Neural cell (in vitro differentiated cells): ENCODE results near the gene VPS13D. TPM values are rescaled to one million over a fixed set of nuclear protein-coding genes. Genes with fewer than 3 reads are reported as not detected.

Source experiments
- H2AFZ ChIP-seq: fragments of 200-600, 300-800 bp; sonication (generic), shearing (Covaris generic); 2 replicates; pipeline ENCODE4 v1.6.0; 2014; ENCODE audit warnings: low read depth, mild to moderate bottlenecking, antibody characterized with exemption, low read length, moderate library complexity
- H3F3A ChIP-seq: fragments of 200-600 bp; shearing (Covaris generic); 2 replicates; pipeline ENCODE4 v1.6.1; 2016; ENCODE audit warnings: mild to moderate bottlenecking, moderate library complexity, mixed read lengths, antibody characterized with exemption, low read length; ENCODE audit not compliant: insufficient read depth, poor library complexity, severe bottlenecking
- H3K27ac ChIP-seq: fragments of 200-600, 300-800 bp; sonication (generic), shearing (Covaris generic); 2 replicates; pipeline ENCODE4 v1.5.1; 2014; ENCODE audit warnings: mild to moderate bottlenecking, low read length, moderate library complexity
- H3K27me3 ChIP-seq: fragments of 300-800, 200-600 bp; sonication (generic), shearing (Covaris generic); 2 replicates; pipeline ENCODE4 v1.6.0; 2014; ENCODE audit warnings: mild to moderate bottlenecking, low read depth, low read length, moderate library complexity; ENCODE audit not compliant: insufficient read depth
- H3K36me3 ChIP-seq: fragments of 300-800, 200-600 bp; sonication (generic), shearing (Covaris generic); 2 replicates; pipeline ENCODE4 v1.5.1; 2014; ENCODE audit warnings: mild to moderate bottlenecking, antibody characterized with exemption, low read length, moderate library complexity; ENCODE audit not compliant: insufficient read depth
- H3K4me2 ChIP-seq: fragments of 300-800, 200-600 bp; sonication (generic), shearing (Covaris generic); 2 replicates; pipeline ENCODE4 v1.6.0; 2014; ENCODE audit warnings: mild to moderate bottlenecking, low read length
- H3K4me3 ChIP-seq: fragments of 300-800, 200-600 bp; sonication (generic), shearing (Covaris generic); 2 replicates; pipeline ENCODE4 v1.5.1; 2014; ENCODE audit warnings: mild to moderate bottlenecking, low read length, moderate library complexity
- H3K79me2 ChIP-seq: fragments of 200-600 bp; shearing (Covaris generic); replicated peaks from 2 replicates; pipeline ENCODE4 v1.6.0; 2014; ENCODE audit warnings: mild to moderate bottlenecking, low read length, moderate library complexity; ENCODE audit not compliant: insufficient read depth
- H3K9ac ChIP-seq: fragments of 300-800, 200-600 bp; sonication (generic), shearing (Covaris generic); 2 replicates; pipeline ENCODE4 v1.6.1; 2016; ENCODE audit warnings: mild to moderate bottlenecking, low read length, mixed read lengths
- H3K9me2 ChIP-seq: fragments of 200-600 bp; shearing (Covaris generic); 2 replicates; pipeline ENCODE4 v1.6.1; 2016; ENCODE audit warnings: mild to moderate bottlenecking, low read length, mixed read lengths; ENCODE audit not compliant: insufficient read depth
- H3K9me3 ChIP-seq: fragments of 200-600, 300-800 bp; sonication (generic), shearing (Covaris generic); 2 replicates; pipeline ENCODE4 v1.6.1; 2016; ENCODE audit warnings: mild to moderate bottlenecking, mixed run types, low read length, moderate library complexity, mixed read lengths
- H4K20me1 ChIP-seq: fragments of 200-600 bp; shearing (Covaris generic); 2 replicates; pipeline ENCODE4 v1.6.1; 2016; ENCODE audit warnings: mild to moderate bottlenecking, mixed run types; ENCODE audit not compliant: insufficient read depth
- EP300 ChIP-seq: fragments of 450-650 bp; conservative IDR thresholded peaks from 2 replicates; pipeline ENCODE4 v1.6.1; 2014; ENCODE audit warnings: antibody characterized with exemption, mild to moderate bottlenecking, moderate library complexity; ENCODE audit not compliant: poor library complexity, severe bottlenecking
- EZH2 ChIP-seq: fragments of 200-600, 300-800 bp; shearing (Covaris generic), sonication (generic); IDR thresholded peaks from 2 replicates; pipeline ENCODE4 v1.6.1; 2014; ENCODE audit warnings: antibody characterized with exemption, low read length, borderline replicate concordance, mild to moderate bottlenecking; ENCODE audit not compliant: insufficient read depth, poor library complexity, severe bottlenecking
- MXI1 ChIP-seq: fragments of 450-650 bp; conservative IDR thresholded peaks from 2 replicates; pipeline ENCODE4 v1.6.1; 2014; ENCODE audit warnings: antibody characterized with exemption, mild to moderate bottlenecking; ENCODE audit not compliant: poor library complexity, severe bottlenecking
- POLR2AphosphoS5 ChIP-seq: IDR thresholded peaks from 2 replicates; pipeline ENCODE4 v1.6.1; 2012
- RAD21 ChIP-seq: fragments of 450-650 bp; conservative IDR thresholded peaks from 2 replicates; pipeline ENCODE4 v1.6.1; 2014; ENCODE audit warnings: antibody characterized with exemption, mild to moderate bottlenecking, moderate library complexity
- SMC3 ChIP-seq: fragments of 450-650 bp; conservative IDR thresholded peaks from 2 replicates; pipeline ENCODE4 v1.6.1; 2014; ENCODE audit warnings: antibody characterized with exemption, mild to moderate bottlenecking, moderate library complexity; ENCODE audit not compliant: poor library complexity
- TAF1 ChIP-seq: IDR thresholded peaks from 2 replicates; pipeline ENCODE4 v1.6.1; 2012; ENCODE audit warnings: low read depth
- polyA plus RNA-seq: library from polyadenylated mRNA; depleted of rRNA; stranded (reverse); fragments of >200 nt; gene quantifications from 2 replicates; pipeline ENCODE4 v1.2.3, GENCODE V29; 2014
- TF ChIP-seq, protein P1 (sequence below): IDR thresholded peaks from 2 replicates; pipeline ENCODE4 v1.6.1; 2012; ENCODE audit warnings: borderline replicate concordance
- TF ChIP-seq, protein P2 (sequence below): fragments of 450-650 bp; IDR thresholded peaks from 2 replicates; pipeline ENCODE4 v1.5.1; 2014; ENCODE audit warnings: antibody characterized with exemption, mild to moderate bottlenecking, moderate library complexity; ENCODE audit not compliant: poor library complexity, severe bottlenecking

The VPS13D gene
- polyA plus RNA-seq, 1 donor from 2014 or later: 24.5 TPM

DNA sequence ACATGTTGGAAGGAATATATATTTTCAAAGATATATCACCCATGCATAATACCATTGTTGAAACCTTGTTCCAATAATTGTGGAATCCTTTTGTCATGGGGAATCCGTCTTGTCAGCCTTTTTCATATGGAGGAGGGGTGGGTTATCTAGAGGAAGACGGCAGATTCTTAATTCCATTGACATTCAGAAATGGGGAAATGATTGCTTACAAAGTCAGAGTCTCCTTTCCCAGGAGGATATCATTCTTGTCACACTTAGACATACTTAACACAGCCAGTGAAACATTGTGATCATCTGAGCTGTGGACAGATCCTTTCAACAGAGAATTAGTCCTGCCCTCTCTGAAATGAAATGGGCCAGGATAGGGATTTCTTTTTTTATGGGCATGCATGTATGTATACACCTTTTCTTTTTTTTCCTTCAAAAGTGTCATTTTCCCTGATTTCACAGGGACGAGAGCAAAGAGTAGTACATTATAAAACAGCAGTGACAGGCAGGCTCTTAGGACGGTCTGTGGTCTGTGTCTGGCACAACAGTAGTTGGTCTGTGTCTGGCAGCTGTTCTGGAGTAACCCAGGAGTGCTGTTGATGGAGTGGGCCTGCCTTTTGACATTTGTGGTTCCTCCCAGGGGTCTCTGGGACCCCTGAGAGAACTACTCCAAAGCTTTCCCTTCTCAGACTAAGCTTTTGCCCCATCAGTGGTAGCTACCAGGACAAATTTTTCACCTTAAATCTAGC is 50.1 kb downstream of the VPS13D start:
- Histone ChIP-seq H3K27me3 (no peaks in the 10 kb centered on the region), H2AFZ (no peak overlapping the region), H3K36me3 (peaks cover 10% of the 10 kb centered on the region)

DNA sequence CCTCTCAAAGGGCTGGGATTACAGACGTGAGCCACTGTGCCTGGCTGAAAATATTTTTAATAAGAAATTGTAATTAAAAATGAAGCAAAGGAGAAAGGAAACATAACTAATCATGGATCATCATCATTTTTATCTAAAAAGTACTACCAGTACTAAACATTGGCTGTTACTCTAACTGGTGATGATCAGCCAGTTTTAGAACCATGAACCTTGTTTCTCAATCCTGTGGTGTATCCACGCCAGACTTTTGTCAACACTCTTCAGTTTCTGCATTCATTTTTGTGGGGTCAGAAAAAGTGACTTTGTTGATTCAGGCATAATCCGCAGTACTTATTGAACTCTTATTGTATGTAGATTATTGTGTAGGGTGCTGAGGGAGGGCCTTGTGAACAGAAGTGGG is 52.3 kb downstream of the VPS13D start:
- H3K4me3 ChIP-seq: no peak overlapping the region
- H2AFZ ChIP-seq: no peak overlapping the region
- H3K4me2 ChIP-seq: no peak overlapping the region
- no peaks in the 10 kb centered on the region for H3F3A ChIP-seq
- H3K36me3 ChIP-seq: peaks cover 10% of the 10 kb centered on the region
- H3K9me3 ChIP-seq: no peaks in the 10 kb centered on the region
- no peaks in the 10 kb centered on the region for H3K9me2 ChIP-seq
- H3K9ac ChIP-seq: no peak overlapping the region
- no peak overlapping the region for H3K27ac ChIP-seq
- no peaks in the 10 kb centered on the region for H4K20me1 ChIP-seq
- no peaks in the 10 kb centered on the region for H3K27me3 ChIP-seq
- TF ChIP-seq TAF1: no peak
- TF ChIP-seq EZH2: no peak
- TF ChIP-seq POLR2AphosphoS5: no peak
- no peak for TF ChIP-seq MXI1
- TF ChIP-seq, protein P1, sequence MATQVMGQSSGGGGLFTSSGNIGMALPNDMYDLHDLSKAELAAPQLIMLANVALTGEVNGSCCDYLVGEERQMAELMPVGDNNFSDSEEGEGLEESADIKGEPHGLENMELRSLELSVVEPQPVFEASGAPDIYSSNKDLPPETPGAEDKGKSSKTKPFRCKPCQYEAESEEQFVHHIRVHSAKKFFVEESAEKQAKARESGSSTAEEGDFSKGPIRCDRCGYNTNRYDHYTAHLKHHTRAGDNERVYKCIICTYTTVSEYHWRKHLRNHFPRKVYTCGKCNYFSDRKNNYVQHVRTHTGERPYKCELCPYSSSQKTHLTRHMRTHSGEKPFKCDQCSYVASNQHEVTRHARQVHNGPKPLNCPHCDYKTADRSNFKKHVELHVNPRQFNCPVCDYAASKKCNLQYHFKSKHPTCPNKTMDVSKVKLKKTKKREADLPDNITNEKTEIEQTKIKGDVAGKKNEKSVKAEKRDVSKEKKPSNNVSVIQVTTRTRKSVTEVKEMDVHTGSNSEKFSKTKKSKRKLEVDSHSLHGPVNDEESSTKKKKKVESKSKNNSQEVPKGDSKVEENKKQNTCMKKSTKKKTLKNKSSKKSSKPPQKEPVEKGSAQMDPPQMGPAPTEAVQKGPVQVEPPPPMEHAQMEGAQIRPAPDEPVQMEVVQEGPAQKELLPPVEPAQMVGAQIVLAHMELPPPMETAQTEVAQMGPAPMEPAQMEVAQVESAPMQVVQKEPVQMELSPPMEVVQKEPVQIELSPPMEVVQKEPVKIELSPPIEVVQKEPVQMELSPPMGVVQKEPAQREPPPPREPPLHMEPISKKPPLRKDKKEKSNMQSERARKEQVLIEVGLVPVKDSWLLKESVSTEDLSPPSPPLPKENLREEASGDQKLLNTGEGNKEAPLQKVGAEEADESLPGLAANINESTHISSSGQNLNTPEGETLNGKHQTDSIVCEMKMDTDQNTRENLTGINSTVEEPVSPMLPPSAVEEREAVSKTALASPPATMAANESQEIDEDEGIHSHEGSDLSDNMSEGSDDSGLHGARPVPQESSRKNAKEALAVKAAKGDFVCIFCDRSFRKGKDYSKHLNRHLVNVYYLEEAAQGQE: no peak
- no peaks in the 10 kb centered on the region for H3K79me2 ChIP-seq

More for the DNA sequence above, 50.1 kb downstream of the VPS13D start:
- peak overlapping the region; percentile 76 for H3K27ac ChIP-seq
- no peaks in the 10 kb centered on the region for H3F3A ChIP-seq
- no peaks in the 10 kb centered on the region for H3K9me2 ChIP-seq
- no peaks in the 10 kb centered on the region for H3K79me2 ChIP-seq
- H3K4me2 ChIP-seq: no peak overlapping the region
- H3K9ac ChIP-seq: peak overlapping the region; percentile 14
- peak overlapping the region; percentile 46 for H3K4me3 ChIP-seq
- TF ChIP-seq, protein P1: peak; percentile 71
- TF ChIP-seq SMC3 (no peak), EP300 (peak; percentile 86), TAF1 (no peak), EZH2 (no peak), RAD21 (no peak), MXI1 (no peak), POLR2AphosphoS5 (peak; percentile 90)
- TF ChIP-seq, protein P2, sequence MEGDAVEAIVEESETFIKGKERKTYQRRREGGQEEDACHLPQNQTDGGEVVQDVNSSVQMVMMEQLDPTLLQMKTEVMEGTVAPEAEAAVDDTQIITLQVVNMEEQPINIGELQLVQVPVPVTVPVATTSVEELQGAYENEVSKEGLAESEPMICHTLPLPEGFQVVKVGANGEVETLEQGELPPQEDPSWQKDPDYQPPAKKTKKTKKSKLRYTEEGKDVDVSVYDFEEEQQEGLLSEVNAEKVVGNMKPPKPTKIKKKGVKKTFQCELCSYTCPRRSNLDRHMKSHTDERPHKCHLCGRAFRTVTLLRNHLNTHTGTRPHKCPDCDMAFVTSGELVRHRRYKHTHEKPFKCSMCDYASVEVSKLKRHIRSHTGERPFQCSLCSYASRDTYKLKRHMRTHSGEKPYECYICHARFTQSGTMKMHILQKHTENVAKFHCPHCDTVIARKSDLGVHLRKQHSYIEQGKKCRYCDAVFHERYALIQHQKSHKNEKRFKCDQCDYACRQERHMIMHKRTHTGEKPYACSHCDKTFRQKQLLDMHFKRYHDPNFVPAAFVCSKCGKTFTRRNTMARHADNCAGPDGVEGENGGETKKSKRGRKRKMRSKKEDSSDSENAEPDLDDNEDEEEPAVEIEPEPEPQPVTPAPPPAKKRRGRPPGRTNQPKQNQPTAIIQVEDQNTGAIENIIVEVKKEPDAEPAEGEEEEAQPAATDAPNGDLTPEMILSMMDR: no peak
- H3K9me3 ChIP-seq: no peaks in the 10 kb centered on the region
- no peaks in the 10 kb centered on the region for H4K20me1 ChIP-seq
